ENCODE measurements around the gene VGLL4. TPM values are rescaled to one million over a fixed set of nuclear protein-coding genes. Genes with fewer than 3 reads are reported as not detected.

Gene VGLL4
- total RNA-seq, 4 donors from 2014 or later: 79.3 to 144 (median 143) TPM

DNA sequence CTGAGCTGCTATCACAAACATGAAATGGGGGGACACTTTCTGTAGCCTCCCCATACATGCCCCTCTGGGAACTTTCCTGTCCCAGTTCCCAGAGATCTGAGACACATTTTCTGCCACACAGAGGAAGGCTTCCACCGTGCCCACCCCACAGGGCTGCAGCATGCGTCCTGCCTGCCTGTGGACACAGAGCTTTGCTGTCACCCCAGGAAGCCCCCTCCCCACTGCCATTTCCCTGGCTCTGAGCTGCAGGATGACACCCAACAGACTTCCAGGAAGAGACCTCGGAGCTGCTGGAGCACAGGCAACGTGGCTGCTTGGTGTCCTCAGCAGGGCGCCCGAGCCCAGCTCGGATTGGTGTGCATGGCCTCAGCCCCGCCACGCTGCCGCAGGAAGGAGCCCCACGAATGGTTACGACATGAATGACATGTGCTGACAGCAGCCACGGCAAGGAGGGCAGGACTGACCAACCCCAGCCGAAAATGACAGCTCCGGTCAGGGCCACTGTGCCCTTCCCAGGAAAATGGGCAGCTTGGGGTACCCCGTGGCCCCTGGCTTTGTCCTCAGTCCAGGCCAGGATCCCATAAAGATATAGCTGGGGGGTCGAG is 81.3 kb downstream of the VGLL4 start:
- intact Hi-C loops (cut with DNase I; ENCODE audit: low total_unique reads): no loop called here

DNA sequence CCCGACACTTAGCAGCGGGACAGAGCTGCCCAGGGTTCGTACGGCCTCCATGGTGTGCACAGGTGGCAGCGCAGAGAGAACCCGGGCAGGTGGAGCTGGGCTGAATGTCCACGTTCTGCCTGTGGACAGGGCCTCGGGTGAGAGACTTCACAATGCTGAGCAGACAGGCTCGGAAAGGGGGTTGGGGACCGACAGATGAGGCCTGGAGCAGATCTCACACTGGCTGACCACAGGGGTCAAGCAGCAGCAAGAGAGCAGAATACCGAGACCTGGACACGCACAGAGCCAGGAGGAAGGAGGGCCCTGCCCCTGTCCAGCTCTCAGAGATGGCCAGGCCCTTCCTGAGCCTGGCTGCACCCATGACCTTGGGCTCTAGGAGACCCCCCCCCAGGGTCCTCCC is 83.0 kb downstream of the VGLL4 start:
- Histone ChIP-seq H3K4me1 (peaks cover 12 to 16% of the 10 kb centered on the region in 2 donors), H3K4me3 (no peak overlapping the region), H3K27ac (peak overlapping the region; percentile 79 to 88), H3K27me3 (no peaks in the 10 kb centered on the region), H3K9me3 (no peaks in the 10 kb centered on the region), H3K36me3 (no peaks in the 10 kb centered on the region)
- TF ChIP-seq, protein P1, sequence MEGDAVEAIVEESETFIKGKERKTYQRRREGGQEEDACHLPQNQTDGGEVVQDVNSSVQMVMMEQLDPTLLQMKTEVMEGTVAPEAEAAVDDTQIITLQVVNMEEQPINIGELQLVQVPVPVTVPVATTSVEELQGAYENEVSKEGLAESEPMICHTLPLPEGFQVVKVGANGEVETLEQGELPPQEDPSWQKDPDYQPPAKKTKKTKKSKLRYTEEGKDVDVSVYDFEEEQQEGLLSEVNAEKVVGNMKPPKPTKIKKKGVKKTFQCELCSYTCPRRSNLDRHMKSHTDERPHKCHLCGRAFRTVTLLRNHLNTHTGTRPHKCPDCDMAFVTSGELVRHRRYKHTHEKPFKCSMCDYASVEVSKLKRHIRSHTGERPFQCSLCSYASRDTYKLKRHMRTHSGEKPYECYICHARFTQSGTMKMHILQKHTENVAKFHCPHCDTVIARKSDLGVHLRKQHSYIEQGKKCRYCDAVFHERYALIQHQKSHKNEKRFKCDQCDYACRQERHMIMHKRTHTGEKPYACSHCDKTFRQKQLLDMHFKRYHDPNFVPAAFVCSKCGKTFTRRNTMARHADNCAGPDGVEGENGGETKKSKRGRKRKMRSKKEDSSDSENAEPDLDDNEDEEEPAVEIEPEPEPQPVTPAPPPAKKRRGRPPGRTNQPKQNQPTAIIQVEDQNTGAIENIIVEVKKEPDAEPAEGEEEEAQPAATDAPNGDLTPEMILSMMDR (IDR thresholded peaks at IDR 0.05): no peak
- TF ChIP-seq POLR2A (IDR thresholded peaks at IDR 0.05): no peak
- intact Hi-C loops (cut with DNase I; ENCODE audit: low total_unique reads): no loop called here
- no peak for DNase-seq

More for the DNA sequence above, 81.3 kb downstream of the VGLL4 start:
- no peaks in the 10 kb centered on the region for H3K27me3 ChIP-seq
- no peaks in the 10 kb centered on the region for H3K36me3 ChIP-seq
- peaks cover 4 to 8% of the 10 kb centered on the region in 2 donors for H3K4me1 ChIP-seq
- TF ChIP-seq, protein P1 (IDR thresholded peaks at IDR 0.05): no peak
- no peak for TF ChIP-seq POLR2A (IDR thresholded peaks at IDR 0.05)
- H3K9me3 ChIP-seq: no peaks in the 10 kb centered on the region
- DNase-seq: peak in 1 of 2 donors; percentile 14
- H3K4me3 ChIP-seq: no peak overlapping the region
- peak overlapping the region; percentile 79 to 88 for H3K27ac ChIP-seq

DNA sequence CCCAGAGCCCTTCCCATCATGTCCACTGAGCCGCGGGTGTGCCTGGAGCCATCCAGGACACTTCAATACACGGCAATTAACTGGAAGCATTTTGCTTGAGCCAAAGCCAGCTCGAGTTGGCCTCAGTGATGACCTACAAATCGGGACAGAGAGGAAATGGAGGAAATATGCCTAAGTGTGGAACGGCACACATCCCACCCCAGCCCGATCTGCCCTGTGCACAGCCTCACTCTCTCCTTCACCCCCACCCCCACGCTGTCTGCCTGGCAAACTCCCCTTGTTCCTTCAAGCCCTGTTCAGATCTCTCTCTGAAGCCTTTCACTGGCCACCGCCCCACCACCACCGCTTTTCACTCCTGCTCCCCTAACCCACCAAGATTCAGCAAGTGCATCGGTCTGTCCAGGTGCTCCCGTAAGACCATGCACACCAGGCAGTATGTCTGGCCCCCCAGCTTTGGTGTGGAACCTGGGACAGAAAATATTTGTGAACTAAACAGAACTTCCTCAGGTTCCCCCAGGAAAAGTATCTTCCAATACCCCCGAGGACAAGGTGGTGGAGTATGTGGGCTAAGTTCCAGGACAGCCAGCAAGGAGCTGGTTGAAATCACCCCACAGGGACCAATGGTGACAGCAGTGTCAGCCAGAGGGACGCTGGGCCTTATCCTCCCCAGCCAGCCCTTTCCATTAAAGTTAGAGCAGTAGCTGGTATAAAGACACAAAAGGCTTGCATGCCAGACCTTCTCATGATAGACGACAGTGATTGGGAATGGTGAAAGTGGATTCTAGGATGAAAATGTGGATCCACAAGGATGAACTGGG is 83.7 kb downstream of the VGLL4 start:
- no peaks in the 10 kb centered on the region for H3K27me3 ChIP-seq
- no peaks in the 10 kb centered on the region for H3K36me3 ChIP-seq
- H3K4me1 ChIP-seq: peaks cover 12 to 23% of the 10 kb centered on the region in 2 donors
- H3K9me3 ChIP-seq: no peaks in the 10 kb centered on the region
- no peak overlapping the region for H3K4me3 ChIP-seq
- intact Hi-C loops (cut with DNase I; ENCODE audit: low total_unique reads): no loop called here
- peak overlapping the region; percentile 79 to 88 for H3K27ac ChIP-seq
- TF ChIP-seq POLR2A (IDR thresholded peaks at IDR 0.05): no peak
- TF ChIP-seq, protein P1 (IDR thresholded peaks at IDR 0.05): no peak
- DNase-seq: no peak

DNA sequence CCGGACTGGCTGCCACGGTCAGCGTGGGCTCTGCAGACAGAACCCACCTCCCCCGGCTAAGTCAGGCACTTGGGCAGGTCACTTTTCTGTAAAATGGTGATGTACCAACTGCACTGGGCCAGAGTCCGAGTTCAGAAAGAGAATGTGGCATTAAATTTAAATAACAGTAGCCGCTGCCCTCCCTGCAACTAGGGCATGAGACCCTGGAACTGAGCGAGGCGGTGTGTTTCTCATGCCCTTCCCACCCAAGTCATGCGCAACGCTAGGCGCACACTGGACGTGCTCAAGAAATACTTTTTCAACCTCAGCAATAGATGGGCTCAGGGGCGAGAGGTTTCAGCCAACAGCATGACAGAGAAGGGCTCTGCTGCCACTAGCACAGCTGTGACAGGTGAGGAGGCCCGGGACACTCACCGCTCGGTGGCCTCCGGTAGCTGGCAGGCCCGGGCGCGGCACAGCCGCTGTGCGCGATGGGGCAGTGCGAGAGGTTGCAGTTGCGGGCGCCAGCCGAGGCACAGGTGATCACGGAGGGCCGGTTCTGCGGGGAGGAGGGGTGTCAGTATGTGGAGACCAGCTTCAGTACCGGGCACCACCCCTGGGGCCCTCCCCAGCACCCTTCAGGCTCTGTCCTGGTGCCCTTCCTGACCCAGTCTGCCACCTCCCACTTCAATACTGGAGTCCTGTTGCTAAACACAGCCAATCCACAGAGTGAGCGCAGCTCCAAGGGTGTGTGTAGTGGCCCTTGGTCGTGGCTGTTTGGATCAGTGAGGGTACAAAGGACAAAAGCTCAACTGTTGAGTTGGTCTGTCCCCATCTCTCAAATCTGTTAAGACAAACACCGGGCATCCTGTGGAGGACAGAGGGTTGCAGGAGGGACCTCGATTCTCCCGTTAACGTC is 84.5 kb downstream of the VGLL4 start:
- intact Hi-C loops (cut with DNase I; ENCODE audit: low total_unique reads): no loop called here
- DNase-seq: no peak

More for the DNA sequence above, 84.5 kb downstream of the VGLL4 start:
- no peak for TF ChIP-seq POLR2A (IDR thresholded peaks at IDR 0.05)
- TF ChIP-seq, protein P1 (IDR thresholded peaks at IDR 0.05): no peak
- no peaks in the 10 kb centered on the region for H3K27me3 ChIP-seq
- no peak overlapping the region for H3K4me3 ChIP-seq
- H3K9me3 ChIP-seq: no peaks in the 10 kb centered on the region
- H3K27ac ChIP-seq: peak overlapping the region; percentile 79 to 88
- no peaks in the 10 kb centered on the region for H3K36me3 ChIP-seq
- peaks cover 12 to 29% of the 10 kb centered on the region in 2 donors for H3K4me1 ChIP-seq
